GM23248 (cell line): ENCODE results near the gene OSGIN1.

Experiments
- EZH2 ChIP-seq: fragments of 200-600 bp; sonication (generic); IDR thresholded peaks from 2 replicates; pipeline ENCODE4 v1.6.1; 2018; ENCODE audit warnings: antibody characterized with exemption, mild to moderate bottlenecking; ENCODE audit not compliant: insufficient read depth, poor library complexity, severe bottlenecking
- EZH2phosphoT487 ChIP-seq: fragments of 200-600 bp; sonication (generic); IDR thresholded peaks from 2 replicates; pipeline ENCODE4 v1.6.1; 2018; ENCODE audit warnings: antibody characterized with exemption, moderate library complexity, mild to moderate bottlenecking, low read depth; ENCODE audit not compliant: insufficient read depth

GRCh38 chr16:83961591-83961990 lies 8.6 kb downstream of the OSGIN1 start:
- TF ChIP-seq EZH2phosphoT487 (no peak), EZH2 (no peak)
